ENCODE results near the gene MYLIP. TPM values are rescaled to one million over a fixed set of nuclear protein-coding genes. Genes with fewer than 3 reads are reported as not detected.

The MYLIP gene
- total RNA-seq, 1 donor from 2014 or later: 12.9 TPM

- Mint-ChIP-seq H3K27me3 (ENCODE audit: unreplicated experiment) (no peaks in the 10 kb centered on the region), H3K4me1 (ENCODE audit: low read depth, unreplicated experiment) (no peaks in the 10 kb centered on the region), H3K9me3 (ENCODE audit: unreplicated experiment) (no peaks in the 10 kb centered on the region), H3K36me3 (ENCODE audit: unreplicated experiment) (no peaks in the 10 kb centered on the region), H3K4me3 (ENCODE audit: unreplicated experiment) (no peak overlapping the region), H3K27ac (ENCODE audit: unreplicated experiment) (no peak overlapping the region)
- TF ChIP-seq, protein P1, sequence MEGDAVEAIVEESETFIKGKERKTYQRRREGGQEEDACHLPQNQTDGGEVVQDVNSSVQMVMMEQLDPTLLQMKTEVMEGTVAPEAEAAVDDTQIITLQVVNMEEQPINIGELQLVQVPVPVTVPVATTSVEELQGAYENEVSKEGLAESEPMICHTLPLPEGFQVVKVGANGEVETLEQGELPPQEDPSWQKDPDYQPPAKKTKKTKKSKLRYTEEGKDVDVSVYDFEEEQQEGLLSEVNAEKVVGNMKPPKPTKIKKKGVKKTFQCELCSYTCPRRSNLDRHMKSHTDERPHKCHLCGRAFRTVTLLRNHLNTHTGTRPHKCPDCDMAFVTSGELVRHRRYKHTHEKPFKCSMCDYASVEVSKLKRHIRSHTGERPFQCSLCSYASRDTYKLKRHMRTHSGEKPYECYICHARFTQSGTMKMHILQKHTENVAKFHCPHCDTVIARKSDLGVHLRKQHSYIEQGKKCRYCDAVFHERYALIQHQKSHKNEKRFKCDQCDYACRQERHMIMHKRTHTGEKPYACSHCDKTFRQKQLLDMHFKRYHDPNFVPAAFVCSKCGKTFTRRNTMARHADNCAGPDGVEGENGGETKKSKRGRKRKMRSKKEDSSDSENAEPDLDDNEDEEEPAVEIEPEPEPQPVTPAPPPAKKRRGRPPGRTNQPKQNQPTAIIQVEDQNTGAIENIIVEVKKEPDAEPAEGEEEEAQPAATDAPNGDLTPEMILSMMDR (IDR thresholded peaks at IDR 0.05; ENCODE audit: partially characterized antibody, unreplicated experiment): no peak
- DNase-seq: no peak
Measured at GRCh38 chr6:16086965-16087364, 41.9 kb upstream of the MYLIP start.

GRCh38 chr6:16087386-16087785 is 41.5 kb upstream of the MYLIP start:
- no peaks in the 10 kb centered on the region for H3K4me1 Mint-ChIP-seq (ENCODE audit: low read depth, unreplicated experiment)
- no peak overlapping the region for H3K4me3 Mint-ChIP-seq (ENCODE audit: unreplicated experiment)
- H3K36me3 Mint-ChIP-seq (ENCODE audit: unreplicated experiment): no peaks in the 10 kb centered on the region
- TF ChIP-seq, protein P1 (IDR thresholded peaks at IDR 0.05; ENCODE audit: partially characterized antibody, unreplicated experiment): no peak
- H3K27me3 Mint-ChIP-seq (ENCODE audit: unreplicated experiment): no peaks in the 10 kb centered on the region
- H3K9me3 Mint-ChIP-seq (ENCODE audit: unreplicated experiment): no peaks in the 10 kb centered on the region
- no peak overlapping the region for H3K27ac Mint-ChIP-seq (ENCODE audit: unreplicated experiment)
- DNase-seq: no peak

DNA sequence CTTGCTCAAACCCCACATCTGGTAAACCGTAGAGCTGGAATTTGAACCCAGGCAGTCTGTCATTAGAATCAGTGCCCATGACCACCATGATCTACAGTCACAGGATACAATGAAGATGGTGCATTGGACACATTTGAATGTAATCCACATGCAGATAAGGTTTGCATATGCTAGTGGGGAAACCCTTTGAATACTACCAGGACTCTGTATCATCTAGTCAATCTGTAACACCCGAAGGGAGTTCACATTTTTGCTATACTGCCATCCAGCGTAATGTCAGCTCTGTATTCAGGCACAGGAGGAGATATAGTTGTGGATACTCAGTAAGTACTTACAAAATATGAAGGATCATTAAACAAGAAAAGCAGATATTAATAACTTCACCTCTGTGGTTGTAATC is 40.5 kb upstream of the MYLIP start:
- Mint-ChIP-seq H3K4me1 (ENCODE audit: low read depth, unreplicated experiment) (no peaks in the 10 kb centered on the region), H3K27me3 (ENCODE audit: unreplicated experiment) (no peaks in the 10 kb centered on the region), H3K9me3 (ENCODE audit: unreplicated experiment) (no peaks in the 10 kb centered on the region), H3K4me3 (ENCODE audit: unreplicated experiment) (no peak overlapping the region), H3K36me3 (ENCODE audit: unreplicated experiment) (no peaks in the 10 kb centered on the region), H3K27ac (ENCODE audit: unreplicated experiment) (no peak overlapping the region)
- no peak for DNase-seq
- TF ChIP-seq, protein P1 (IDR thresholded peaks at IDR 0.05; ENCODE audit: partially characterized antibody, unreplicated experiment): no peak

DNA sequence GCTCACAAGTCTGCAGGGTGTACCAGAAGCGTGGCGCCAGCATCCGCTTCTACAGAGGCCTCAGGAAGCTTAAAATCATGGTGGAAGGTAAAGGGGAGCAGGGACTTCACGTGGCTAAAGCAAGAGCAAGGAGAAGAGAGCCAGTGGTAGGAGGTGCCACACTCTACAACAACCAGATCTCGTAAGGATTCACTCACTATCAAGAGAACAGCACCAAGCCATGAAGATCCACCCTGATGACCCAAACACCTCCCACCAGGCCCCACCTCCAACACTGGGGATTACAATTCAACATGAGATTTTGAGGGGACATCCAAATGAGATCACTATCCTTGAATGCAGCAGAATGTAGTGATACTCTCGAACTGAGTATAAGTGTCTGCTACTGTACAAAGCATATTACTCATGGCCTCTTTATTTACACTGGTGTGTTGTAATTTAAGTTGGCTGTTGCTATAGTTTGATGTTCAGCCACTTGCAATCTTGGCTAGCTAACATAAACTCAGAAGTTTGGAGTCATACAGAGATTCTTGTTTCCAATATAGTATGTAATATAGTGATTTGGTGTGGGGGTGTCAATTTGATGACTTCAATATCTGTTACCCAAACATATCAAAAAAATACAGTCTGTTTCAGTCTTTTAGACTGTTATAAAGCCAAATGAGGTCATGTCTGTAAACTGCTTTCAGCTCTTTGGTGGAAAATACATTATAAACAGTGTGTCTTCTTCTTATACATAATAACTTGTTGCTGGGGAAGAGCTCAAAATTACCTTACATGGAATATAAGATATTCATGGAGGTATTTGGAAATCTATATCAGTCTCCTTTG is 39.4 kb upstream of the MYLIP start:
- no peak for DNase-seq
- Mint-ChIP-seq H3K36me3 (ENCODE audit: unreplicated experiment) (no peaks in the 10 kb centered on the region), H3K27me3 (ENCODE audit: unreplicated experiment) (no peaks in the 10 kb centered on the region), H3K27ac (ENCODE audit: unreplicated experiment) (no peak overlapping the region), H3K4me1 (ENCODE audit: low read depth, unreplicated experiment) (no peaks in the 10 kb centered on the region), H3K4me3 (ENCODE audit: unreplicated experiment) (no peak overlapping the region), H3K9me3 (ENCODE audit: unreplicated experiment) (no peaks in the 10 kb centered on the region)
- TF ChIP-seq, protein P1 (IDR thresholded peaks at IDR 0.05; ENCODE audit: partially characterized antibody, unreplicated experiment): no peak

GRCh38 chr6:16090452-16090851 is 38.4 kb upstream of the MYLIP start:
- Mint-ChIP-seq H3K9me3 (ENCODE audit: unreplicated experiment) (no peaks in the 10 kb centered on the region), H3K27me3 (ENCODE audit: unreplicated experiment) (no peaks in the 10 kb centered on the region), H3K4me1 (ENCODE audit: low read depth, unreplicated experiment) (no peaks in the 10 kb centered on the region), H3K27ac (ENCODE audit: unreplicated experiment) (no peak overlapping the region), H3K36me3 (ENCODE audit: unreplicated experiment) (no peaks in the 10 kb centered on the region), H3K4me3 (ENCODE audit: unreplicated experiment) (no peak overlapping the region)
- TF ChIP-seq, protein P1 (IDR thresholded peaks at IDR 0.05; ENCODE audit: partially characterized antibody, unreplicated experiment): no peak
- no peak for DNase-seq

Data from glutamatergic neuron (in vitro differentiated cells).